ENCODE measurements around the gene SLC27A6.

Gene SLC27A6

DNA sequence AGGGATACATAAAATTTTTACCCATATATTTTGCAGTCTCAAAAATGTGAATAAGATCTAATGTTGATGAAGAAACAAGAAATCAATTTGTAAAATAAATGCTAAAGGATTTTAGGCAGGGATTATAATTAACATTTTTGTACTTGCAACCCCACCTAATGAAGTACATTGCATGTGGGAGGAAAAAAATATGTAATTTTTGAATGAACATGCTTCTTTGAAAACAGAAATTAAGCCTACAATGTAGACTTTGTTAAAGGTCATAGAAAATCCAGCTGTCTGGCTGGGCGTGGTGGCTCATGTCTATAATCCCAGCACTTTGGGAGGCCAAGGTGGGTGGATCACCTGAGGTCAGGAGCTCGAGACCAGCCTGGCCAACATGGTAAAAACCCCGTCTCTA, 15.6 kb downstream of the SLC27A6 start:
- TF ChIP-seq, protein P1, sequence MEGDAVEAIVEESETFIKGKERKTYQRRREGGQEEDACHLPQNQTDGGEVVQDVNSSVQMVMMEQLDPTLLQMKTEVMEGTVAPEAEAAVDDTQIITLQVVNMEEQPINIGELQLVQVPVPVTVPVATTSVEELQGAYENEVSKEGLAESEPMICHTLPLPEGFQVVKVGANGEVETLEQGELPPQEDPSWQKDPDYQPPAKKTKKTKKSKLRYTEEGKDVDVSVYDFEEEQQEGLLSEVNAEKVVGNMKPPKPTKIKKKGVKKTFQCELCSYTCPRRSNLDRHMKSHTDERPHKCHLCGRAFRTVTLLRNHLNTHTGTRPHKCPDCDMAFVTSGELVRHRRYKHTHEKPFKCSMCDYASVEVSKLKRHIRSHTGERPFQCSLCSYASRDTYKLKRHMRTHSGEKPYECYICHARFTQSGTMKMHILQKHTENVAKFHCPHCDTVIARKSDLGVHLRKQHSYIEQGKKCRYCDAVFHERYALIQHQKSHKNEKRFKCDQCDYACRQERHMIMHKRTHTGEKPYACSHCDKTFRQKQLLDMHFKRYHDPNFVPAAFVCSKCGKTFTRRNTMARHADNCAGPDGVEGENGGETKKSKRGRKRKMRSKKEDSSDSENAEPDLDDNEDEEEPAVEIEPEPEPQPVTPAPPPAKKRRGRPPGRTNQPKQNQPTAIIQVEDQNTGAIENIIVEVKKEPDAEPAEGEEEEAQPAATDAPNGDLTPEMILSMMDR (IDR thresholded peaks at IDR 0.05) = no peak

DNA sequence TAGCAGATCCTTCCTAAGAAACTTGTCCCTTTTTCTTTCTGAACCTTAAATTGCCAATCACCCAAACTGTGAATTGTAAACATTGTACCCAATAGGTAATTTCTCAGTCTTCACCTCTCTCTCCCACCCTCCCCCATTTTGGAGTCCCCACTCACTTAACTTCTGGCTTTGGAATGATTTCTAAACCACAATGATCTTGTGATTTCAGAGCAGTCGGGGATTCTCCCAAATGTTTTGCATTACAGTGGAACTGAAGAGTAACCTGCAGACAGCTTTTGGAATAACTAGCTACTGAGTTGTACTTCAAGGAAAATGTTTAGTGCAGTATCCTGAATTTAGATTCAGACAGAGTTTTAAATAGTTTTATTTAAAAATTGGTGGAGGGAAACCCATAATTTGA, 19.2 kb downstream of the SLC27A6 start:
- TF ChIP-seq, protein P1 (IDR thresholded peaks at IDR 0.05) = no peak

DNA sequence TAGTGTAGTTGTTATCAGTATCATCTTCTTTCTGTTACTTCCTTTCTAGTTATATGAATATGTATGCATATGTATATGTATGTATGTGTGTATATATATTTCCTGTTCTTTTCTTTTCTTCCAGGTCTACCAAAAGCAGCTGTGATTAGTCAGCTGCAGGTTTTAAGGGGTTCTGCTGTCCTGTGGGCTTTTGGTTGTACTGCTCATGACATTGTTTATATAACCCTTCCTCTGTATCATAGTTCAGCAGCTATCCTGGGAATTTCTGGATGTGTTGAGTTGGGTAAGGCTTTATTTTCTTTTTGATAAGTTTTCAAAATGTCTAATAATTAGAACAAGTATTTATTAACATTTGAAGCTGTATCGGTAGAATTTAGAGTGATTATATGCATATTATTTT, 23.2 kb downstream of the SLC27A6 start:
- TF ChIP-seq, protein P1 (IDR thresholded peaks at IDR 0.05) = no peak

DNA sequence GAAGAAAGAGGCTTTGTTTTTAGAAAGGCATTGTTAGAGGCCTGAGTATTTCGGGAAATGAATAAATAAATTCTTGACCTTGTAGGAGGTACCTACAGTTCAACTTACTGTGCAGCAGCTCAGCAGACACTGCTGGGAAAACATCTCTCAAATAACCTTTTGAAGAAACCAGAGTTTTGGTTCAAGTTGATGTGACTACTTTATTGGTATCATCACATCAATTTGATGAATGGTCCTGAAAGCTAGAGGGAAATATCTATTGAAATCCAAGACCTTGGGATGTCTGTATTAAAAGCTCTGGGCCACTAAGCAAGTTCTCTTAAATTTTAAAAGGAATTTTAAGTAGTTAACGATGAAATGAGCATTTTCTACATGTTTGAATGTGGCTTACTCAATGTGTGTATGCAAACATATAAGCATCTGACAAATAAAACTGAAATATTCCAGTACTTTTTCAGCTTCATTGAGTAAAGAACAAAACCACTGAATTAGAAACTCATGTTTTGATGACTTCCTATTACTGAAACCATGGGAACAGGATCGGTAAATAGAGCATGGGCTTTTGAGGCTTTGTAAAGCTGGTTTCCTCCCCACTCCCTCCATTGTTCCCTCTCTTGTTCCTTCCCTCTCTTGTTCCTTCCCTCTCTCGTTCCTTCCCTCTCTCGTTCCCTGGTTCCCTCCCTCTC, 36.7 kb downstream of the SLC27A6 start:
- TF ChIP-seq, protein P1 (IDR thresholded peaks at IDR 0.05) = no peak

DNA sequence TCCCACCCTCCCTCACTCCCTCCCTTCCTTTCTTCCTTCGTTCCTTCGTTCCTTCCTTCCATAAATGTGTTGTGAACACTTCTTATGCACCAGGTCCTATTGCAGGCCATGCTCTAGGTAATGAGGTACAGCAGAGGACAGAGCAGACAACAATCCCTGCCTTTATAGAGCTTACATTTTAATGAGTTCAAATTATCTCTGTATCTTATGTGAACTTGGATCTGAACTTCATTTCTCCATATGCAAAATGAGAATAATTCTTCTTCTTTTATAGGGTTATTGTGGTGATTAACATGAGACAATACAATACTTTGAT, 37.2 kb downstream of the SLC27A6 start:
- TF ChIP-seq, protein P1 (IDR thresholded peaks at IDR 0.05) = no peak

DNA sequence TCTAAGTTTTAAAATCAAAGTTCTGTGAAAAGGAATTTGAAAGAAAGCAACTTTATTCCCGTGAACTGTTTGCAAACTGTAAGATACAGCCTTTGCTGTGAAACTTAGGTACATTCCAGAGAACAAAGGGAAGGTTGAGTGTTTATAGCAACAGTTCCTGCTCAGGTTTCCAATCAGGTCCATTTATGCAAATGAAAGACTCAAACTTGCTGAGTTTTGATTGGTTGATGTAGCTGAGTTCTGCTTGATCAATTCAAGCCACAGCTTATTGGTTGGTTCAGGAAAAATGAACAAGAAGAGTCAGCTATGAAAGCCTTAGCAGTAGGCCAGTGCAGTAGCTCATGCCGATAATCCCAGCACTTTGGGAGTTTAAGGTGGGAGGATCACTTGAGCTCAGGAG, 37.9 kb downstream of the SLC27A6 start:
- TF ChIP-seq, protein P1 (IDR thresholded peaks at IDR 0.05) = no peak

DNA sequence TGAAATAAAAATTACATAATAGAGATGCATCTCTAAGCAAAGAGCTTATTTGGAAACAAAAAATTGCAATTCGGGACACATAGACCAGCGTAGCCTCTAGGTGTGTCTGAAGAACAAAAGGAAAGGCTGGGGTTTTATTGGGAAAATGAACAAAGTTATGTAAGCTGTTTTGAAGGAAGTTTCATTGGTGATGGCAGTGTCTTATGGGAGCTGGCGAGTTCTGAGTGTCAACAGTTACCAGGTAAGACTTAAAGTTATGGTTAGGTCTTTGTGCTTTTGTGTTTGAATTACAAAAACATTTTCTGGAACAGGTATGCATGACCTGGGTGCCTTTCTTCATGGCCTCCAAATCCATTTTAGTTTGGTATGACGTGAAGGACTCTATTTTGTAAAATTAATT, 48.9 kb downstream of the SLC27A6 start:
- TF ChIP-seq, protein P1 (IDR thresholded peaks at IDR 0.05) = no peak

DNA sequence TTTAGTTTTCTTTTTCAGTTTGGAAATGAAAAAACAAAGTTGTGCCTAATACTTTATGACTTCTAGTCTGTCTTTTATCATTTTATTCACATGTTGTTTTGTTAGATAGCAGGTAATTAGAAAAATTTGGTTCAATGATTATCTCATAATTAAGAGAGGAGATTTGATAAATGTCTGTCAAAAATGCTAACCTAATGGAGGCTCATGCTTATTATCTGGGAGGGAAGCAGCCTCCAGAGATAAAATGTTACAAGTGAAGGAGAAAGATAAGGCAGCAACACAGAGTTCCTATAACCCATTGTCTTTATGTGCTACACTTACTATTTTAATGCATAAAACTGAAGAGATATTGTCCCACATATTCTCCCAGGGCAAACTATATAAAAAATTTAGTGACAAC, 53.5 kb downstream of the SLC27A6 start:
- TF ChIP-seq, protein P1 (IDR thresholded peaks at IDR 0.05) = no peak
